SIG-M5 treated with dmso at 0.1 percent for 504 hours (cell line): Measurements from ENCODE around the gene ACAD8.

Source experiments
- DNase-seq: peaks from one replicate; lab custom pipeline; 2025; ENCODE audit not compliant: unreplicated experiment; lab: John Stamatoyannopoulos, UW

Gene ACAD8

DNA sequence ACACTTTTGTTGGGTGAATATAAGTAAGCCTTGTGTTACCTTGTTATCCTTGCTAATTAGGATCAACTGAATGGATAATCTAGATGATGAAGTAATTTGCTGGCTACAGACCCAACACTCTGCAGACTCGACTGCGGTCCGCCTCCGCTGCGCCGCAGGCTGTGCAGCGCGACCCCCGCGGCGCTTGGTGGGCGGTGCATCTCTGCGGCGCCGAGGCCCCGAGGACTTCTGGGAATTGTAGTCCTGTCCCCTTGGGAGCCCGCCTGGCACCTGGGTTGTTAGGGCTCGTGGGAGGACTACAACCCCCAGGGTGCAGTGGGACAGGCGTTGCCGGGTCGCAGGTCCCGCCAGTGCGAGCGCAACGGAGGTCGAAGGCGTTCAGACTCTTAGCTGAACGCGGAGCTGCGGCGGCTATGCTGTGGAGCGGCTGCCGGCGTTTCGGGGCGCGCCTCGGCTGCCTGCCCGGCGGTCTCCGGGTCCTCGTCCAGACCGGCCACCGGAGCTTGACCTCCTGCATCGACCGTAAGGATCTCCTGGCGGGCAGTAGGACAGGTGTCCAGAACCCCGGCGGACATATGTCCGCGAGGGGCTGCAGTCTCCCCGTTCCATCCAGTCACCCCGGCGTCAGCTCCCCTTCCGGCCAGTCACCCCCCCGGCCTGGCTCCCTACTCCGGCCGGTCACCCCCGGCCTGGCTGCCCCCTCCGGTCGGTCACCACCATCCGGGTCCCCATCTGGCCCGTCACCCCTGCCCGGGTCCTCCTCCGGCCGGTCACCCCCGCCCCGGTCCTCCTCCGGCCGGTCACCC is at the start of gene ACAD8, which contains the start of gene THYN1:
ACAD8 (plus strand) TSS at position 381 of the 806 bp plus-strand sequence; CDS start at position 414, 33 bp downstream.
THYN1 (minus strand) TSS at position 165 of the 806 bp plus-strand sequence. CDS start 470 bp downstream, outside the sequence.
- DNase-seq = peak; percentile 90

DNA sequence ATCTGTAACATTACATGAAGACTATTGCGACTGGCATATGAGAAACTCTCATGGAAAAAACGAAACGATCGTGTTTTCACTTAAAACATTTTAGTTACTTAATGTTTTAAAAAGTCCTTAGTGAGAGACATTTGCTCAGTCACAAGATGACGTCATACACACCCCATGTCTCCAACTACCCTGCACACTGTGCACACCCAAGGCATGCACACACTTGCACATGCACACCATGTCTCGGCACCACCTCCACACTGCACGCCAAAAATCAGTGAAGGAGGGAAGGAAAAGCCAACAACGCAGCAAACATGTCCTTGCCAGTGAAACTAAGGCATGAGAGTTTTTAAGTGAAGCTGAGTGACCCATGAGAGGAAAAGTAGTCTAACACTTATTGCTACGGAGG is 47.6 kb upstream of the ACAD8 start:
- no peak for DNase-seq

DNA sequence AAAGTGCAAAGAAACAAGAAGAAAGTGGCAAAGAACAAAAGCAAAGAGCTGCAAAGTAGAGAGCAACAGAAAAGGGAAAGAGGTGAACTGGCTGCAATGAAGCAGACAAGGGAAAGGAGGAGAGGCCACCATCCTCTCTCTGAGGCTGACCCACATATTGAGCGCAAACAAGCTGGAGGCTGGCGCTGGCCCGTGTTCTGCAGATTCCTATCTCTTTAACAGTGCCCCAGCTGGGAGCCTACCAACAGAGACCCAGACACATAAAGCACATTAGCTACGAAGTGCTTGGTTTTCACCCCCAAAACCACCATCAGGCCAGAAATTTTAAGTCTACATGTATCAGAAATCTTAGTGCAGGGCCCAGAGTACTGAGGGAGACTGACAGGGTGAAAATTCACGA is 47.2 kb upstream of the ACAD8 start:
- DNase-seq = no peak

DNA sequence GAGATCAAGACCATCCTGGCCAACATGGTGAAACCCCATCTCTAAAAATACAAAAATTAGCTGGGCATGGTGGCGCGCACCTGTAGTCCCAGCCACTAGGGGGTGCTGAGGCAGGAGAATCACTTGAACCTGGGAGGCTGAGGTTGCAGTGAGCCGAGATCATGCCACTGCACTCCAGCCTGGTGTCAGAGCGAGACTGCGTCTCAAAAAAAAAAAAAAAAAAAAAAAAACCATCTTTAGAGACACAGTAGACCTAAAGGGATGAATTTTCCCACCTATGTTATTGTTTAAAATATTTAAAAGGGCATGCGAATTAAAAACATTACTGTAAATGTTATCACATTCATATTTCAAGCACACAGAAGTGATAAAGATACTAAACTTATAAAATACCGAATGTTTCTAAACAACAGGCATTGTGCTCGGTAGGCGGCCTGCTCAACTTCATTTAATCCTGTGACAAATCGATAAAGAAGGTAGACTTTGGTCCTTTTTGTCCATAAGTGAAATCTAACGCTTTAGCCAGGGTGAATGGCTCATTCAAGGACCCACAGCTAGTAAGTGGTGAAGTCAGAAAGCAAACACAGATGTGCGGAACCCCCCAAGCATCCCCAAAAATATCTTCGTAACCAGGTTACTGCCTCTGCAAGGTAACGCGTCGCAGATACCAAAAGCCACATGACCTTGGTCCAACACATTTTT is 45.7 kb upstream of the ACAD8 start:
- no peak for DNase-seq

DNA sequence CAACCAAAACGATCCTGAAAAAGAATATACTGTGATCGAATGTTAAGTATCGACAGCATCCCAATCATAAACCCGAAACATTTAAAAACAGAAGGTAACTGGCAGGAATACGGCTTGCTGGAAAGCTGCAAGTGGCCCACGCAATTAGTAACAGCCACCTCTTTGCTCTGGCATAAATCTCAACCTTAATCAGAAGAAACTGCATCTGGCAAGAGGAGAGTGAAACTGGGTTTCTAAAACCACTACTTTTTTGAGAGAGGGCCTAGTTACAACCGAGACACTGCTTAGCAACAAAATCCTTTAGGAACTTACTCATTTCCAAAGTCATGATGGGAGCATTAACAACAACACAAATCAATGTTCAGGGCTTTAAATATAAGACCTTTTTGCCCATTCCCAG is 37.5 kb upstream of the ACAD8 start:
- no peak for DNase-seq

DNA sequence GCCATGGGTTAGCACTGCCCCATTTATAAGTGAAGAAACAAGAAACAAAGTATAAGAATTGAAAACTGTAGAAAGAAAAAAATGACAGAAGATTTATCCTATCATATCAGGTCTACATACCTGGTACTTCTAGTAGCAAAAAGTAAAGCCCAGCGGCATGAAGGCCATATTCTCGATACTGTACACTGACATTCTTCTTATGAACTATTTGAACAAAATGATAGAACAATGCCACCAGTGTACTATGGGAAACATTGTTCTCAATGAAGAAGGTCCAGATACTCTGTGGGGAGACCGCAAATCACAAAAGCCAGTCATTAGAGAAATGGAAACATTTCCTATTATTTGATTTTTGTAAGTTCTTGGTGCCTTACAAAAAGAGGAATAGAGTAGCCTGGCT is 36.6 kb upstream of the ACAD8 start:
- no peak for DNase-seq

DNA sequence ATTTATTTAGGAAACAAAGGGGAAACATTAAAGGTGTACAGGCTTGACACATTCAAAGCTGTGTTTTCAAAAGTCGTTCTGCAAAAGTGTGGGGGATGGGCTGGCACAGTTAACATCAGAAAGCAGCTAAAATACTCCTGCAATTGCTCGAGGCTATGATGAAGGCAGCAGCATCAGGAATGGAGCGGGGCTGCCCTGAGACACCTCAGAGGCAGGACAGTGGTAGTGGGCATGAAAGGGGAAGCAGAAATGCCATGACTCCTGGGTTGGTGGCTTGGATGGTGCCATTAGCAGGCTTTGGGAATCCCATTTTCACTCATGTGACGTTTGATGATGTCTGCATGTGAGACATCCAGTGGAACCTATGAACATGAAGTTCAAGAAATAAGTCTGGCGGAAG is 30.2 kb upstream of the ACAD8 start:
- peak; percentile 17 for DNase-seq

DNA sequence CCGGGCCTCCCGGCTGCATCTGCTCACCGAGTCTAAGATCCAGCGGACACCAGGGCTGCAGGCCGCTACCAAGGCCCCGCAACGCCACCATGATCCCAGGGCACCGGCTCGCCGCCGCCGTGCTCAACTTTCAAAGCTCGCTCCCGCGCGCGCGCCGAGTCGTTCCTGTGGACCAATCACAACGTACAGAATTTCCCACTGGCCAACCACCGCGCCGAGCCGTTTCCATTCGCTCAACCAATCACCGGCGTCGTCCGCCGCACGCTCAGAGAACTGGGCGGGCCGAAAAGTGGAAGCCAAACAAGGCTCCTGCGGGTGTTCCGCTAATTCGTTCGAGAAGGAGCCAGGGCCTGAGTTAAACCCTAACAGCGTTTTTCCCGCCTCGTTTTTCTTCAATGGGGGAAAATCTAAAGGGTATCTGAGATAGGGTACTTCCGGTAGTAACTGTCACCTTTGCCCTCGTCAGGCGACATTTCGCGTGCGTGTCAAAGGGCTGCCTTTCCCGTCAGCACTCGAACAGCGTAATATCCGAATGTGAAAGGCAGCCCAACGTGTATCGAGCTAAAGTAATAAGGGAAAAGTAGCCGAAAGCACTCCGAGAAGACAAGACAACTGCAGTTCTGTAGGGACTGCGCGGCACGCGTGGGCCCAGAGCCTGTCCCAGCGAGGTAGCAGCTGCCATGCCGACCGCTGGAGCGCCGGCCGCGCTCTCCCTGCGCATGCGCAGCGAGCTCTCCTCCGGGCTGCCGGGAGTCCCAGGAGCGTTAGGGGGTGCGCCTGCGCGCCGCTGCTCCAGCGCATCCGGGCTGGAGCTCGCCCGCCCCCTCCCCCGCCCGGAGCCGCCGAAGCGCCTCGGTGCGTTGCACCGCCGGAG is 29.3 kb upstream of the ACAD8 start, which contains the start of the genes NCAPD3 and VPS26B:
NCAPD3 (minus strand) TSS at position 132 of the 874 bp plus-strand sequence; CDS start at position 91, 41 bp downstream.
VPS26B (plus strand) TSS at position 836 of the 874 bp plus-strand sequence. CDS start 452 bp downstream, outside the sequence.
- DNase-seq = peak; percentile 94

DNA sequence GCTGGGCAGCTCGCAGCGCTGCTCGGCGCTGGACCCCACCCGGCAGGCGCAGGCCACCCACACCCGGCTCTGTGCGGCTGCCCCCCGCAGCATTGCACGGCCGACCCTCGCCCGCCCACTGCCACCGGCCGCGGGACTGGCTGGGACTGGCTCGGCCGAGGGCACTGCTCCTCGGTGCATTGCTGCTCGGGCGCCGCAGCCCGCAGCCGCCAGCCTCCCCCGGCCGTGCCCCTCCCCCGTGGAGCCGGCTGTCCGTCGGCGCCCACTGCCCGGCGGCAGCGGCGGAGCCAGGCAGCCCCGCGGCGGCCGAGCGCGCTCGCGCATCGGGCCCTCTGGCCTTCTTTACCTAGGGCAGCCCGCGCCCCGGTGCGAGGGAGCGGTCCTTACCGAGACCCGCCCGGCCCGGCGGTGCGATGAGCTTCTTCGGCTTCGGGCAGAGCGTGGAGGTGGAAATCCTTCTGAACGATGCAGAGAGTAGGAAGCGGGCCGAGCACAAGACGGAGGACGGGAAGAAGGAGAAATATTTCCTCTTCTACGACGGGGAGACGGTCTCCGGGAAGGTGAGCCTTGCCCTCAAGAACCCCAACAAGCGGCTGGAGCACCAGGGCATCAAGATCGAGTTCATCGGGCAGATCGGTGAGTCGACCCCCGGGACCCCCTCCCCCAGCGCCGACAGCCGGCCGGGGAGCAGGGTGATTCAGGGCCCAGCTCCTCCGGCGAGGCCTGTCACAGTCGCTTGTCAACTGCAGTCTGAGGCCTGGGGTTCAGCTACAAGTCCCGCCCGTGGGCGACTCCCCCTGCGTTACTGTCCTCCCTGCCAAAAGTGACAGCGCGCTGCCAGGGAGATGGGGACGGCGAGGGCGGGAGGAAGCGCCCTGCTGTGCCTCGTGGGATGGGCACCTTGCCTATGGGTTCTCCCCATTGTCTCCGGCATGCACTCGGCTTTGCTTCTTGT is 28.4 kb upstream of the ACAD8 start:
- DNase-seq = peak; percentile 41

DNA sequence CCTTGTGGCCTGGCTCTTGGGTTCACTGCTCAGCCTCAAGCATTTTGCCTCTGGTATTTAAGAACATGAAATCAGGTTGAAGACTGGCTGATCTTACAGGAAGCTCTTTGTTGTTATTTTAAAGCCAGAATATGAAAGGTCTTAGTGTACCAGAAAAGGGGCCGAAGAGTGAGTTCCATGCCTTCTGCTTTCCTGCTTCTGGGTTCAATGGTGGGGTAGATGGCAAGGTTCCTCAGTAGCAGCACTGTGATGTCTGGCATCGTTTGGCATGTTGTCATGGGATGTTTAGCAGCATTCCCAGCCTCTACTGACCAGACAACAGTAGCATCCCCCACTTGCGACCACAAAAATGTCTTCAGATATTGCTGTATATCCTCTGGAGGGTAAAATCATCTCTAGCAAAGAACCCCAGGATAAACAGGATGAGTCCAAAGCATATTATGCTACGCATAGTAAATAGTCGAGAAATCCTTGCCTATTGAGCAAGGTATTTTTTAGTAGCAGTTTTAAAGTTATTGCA is 26.5 kb upstream of the ACAD8 start:
- no peak for DNase-seq

DNA sequence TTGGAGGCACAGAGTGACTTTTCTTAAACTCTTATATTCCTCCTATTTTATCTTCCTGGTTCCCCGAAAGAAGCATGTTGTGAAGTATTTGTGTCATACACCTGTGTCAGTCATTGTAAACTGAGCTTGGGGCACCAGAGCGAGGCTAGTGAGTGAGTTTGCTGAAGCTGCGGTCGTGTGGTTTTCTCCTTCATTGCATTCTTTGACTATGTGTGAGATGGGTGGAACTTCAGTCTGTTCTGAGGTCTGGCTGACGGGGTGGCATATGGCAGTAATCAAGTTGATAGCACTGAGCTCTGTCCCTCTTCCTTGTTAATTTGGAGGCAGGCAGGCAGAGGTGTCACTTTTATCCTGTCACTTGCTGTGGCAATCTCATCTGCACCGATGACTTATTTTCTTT is 24.7 kb upstream of the ACAD8 start:
- DNase-seq = no peak

DNA sequence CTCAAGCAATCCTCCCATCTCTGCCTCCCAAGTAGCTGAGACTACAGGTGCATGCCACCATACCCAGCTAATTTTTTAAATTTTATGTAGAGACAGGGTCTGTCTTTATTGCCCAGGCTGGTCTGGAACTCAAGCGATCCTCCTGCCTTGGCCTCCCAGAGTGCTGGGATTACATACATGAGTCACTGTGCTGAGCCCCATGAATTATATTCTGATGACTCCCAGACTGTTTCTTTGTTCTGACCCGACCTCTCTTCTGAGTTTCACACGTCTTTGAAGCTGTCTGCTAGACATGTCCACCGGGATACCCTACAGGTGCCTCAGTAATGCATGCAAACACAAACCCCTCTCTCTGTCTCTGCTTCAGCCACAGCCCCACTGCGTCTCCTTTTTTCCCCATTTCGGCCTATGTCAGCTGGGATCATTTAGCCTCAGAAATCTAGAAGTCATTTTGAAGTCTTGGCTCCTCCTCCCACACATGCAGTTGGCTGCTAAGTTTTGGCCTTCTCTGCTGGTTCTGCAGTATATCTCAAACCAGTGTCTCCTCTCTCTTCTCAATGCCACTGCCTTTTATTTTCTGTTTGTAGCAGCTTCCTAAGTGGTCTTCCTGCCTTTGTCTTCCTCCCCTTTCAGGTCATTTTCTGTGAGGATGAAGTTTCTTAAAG is 24.1 kb upstream of the ACAD8 start:
- no peak for DNase-seq

DNA sequence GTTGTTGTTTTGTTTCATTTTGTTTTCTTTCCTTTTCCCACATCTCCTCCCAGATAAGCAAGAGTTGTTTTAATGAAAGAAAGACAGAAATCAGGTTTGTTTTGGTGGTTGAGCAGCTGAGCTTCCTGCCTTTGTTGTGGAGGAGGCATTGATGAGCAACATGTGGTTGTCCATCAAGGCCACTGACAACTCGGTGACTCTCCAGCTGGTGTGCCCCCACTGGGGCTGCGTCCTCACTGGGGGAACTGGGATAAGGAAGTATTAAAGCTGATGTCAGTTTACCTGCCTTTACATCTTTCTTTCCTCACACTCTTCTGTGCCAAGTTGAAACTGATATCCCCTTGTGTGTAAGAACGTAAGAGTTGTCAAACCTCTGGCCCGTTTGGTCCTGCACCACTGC is 23.0 kb upstream of the ACAD8 start:
- DNase-seq = no peak

DNA sequence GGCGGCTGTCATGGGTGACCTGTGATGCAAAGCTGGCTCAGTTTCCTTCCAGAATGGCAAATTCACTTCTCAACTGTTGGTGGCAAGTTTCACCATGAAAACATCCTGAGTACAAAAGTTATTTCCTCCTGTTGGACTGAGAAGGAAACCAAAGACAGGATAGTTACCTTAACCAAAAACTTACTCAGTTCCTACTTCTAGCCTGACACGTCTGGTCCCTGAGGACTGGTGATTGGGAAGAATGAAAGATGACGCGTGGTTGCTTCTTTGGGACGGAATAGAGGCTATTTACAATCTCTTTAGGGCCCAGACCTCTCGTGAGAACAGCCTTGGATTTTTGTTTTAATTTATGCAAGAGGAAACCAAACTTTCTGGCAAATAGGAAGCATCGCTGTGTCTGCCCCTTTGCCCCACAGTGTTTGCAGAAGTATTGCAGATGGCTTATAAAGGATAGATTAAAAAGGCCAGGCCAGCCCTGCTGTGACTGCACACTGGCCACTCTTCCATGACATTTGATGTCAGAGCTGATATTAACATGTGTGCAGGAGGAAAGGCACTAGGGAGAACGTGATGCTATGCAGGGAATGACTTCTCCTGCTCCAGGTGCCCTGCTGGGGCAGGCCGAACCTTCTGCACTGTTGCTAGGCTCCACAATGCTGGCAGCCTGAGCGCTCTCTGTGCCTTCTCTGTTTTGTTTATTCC is 21.3 kb upstream of the ACAD8 start:
- no peak for DNase-seq

DNA sequence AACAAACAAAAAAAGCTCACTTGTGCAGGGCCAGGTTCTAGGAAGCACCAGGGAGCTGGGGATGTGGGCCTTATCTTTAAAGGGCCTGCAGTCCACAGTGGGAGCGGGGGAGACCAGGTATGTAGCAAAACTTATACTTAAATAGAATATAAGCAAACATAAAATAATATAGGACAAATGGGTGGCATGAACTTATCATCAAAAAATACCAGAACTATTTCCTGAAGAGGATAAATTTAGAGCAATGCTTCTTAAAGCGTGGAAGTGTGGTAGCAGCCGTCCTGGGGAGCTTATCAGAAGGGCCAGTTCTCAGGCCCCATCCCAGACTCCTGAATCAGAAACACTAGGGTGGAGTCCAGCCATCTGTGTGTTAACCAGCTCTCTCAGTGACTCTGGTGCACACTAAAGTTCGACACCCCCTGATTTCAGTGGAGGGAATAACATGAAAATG is 19.6 kb upstream of the ACAD8 start:
- DNase-seq = no peak

DNA sequence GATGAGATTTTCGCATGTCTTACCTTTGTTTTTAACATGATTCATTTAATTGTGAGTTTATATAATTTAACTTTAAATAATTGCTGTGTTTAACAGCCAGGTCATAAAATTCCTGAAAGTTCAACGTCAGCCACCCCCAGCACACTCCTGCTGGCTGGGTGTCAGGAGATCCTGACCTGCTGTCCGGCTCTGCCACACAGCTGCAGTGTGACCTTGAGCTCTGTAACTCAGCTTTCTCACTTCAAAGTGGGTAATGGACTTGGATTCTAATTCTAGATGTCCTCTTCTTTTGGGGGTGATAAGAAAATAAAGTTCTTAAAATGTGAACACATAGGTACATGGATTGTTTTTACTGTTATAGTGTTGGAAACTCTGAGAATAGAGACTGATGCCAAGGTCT is 18.0 kb upstream of the ACAD8 start:
- DNase-seq = no peak

DNA sequence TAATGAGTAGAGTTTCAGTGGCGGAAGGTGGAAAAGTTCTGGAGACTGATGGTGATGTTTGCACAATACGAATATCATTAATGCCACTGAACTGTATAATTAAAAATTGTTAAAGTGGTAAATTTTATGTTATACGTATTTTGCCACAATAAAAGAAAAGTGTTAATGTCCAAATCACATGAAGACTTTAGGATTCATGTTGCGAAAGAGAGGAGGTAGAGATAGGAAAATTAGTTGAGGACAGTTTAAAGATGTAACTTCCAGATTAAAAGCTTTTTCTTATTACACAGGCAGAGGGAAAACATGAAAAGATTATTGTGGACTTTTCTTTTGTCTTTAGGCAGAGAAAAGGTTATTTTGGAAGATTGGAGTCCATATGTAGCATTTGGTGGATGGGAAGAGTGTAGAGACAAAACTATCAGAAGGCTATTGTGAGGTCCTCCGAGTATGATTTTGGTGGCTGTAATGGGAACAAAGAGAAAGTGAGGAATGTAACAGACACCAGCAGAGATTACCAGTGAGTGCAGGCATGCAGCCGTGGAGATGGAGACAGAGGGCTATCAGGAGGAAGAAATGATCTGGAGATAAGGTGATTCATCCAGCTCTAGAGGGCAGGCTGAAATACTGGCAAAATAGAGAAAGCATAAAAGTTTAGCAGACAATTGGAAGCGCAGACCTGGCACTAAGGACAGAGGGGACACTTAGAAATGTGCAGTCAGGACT is 16.4 kb upstream of the ACAD8 start:
- DNase-seq = no peak

DNA sequence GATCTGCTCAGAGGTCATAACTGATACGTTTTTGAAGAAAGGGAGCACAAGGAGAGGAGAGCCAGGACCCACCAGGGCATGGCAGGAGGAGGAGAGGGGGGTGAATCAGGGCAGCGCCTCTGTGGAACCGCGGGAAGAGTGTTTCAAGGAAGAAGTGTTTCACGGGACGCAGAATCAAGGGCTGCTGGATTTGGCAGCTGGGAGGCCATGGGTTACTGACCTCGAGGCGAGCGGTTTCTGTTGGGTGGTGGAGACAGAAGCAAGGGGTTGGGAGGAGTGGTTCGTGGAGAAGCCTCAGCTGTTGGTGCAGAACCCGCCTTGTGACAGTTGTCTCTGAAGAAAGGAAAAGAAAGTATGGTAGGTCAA is 15.8 kb upstream of the ACAD8 start:
- no peak for DNase-seq
